Activated T-helper 9 cell treated with anti-CD3 and anti-CD28 coated beads, Interleukin-2, amount 50 U/mL, for 16 hours (primary cell): ENCODE results near the gene MSANTD2.

Experiments
- DNase-seq: peaks from one replicate; pipeline ENCODE4 v3.0.0-alpha.2; 2020; ENCODE audit warnings: low read depth

The MSANTD2 gene

DNA sequence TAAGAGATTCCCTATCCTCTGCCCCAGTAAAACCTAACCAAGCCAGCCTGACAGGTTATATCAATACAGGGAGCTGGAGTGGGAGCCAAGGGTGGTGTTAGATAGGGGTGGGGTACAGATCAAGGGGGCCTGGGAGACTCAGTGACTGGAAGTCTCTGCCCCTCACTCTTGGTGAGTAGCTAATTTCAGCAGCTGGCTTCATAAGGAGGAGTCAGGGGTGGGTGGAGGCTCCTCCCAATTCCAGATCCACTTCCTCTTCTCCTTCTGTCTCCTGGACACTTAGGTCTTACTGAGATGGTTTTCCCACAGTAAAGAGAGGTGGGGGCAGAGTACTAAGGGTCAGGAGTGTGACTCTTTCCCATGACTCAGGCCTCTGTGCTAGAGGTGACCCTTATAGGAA is 47.0 kb downstream of the MSANTD2 start:
- DNase-seq = no peak

DNA sequence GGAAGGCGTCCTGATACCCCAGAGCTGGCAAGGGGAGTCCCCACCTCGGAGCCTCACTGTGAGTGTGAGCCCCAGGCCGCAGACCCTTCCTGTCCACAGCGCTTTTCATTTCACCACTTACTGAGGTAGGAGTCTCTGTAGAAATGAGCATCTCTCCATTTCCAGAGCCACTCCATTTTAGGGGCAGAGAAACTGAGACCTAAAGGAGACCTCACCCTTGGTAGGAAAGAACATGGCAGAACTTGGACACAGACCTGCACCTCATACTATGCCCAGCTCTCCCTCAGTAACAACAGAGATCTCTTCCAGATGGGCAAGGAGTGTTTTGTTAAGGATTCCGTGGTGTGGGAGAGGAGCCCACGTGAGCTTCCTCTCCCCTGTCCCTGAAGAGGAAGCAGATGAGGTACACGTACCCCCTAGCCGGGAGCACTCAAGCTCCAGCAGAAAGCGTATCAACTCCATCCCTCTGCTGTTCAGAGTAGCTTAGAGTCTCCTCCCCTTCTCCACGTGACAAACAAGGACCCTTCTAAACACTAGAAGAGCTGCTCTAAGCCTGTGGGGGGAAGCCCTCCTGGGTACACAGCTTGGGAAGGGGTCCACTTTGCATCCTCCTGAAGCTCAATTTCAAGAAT is 47.6 kb downstream of the MSANTD2 start:
- no peak for DNase-seq

DNA sequence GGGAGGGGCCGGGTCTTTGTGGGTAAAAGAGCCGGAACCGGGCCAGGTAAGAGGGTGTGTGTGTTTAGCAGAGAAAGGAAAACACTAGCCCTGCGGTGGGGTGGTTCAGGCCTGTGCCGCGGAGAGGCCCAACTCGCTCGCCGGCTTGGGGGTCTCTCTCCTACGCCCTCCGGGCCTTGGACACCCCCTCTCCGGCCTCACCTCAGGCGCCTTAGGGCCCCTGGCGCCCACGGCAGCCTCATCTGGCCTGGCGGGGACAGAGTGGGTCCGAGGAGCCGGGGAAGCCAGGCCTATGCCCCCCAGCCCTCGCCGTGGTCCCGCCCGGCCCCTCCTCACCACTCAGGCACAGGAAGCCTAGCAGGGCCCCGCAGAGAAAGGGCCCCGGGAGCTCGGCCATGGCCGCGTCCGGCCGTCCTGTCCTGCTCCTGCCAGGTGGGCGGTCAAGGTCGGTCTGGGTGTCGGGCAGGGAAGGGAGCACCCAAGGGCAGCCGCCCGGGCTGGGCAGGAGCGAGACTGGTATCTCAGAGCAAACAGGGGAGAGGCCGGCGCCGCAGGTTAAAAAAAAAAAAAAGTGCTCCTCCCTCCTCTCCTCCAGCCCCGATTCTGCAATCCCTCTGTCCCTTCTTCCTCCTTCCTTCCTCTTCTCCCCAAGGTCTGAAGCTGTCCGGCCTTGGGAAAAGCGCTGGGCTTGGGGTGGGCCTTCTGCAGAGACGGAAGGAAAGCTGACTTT is 48.3 kb downstream of the MSANTD2 start, which contains the start of gene VSIG2:
Gene VSIG2 (minus strand): TSS at position 515 of the 730 bp plus-strand sequence. CDS start 118 bp downstream, at position 397.
- DNase-seq = no peak

DNA sequence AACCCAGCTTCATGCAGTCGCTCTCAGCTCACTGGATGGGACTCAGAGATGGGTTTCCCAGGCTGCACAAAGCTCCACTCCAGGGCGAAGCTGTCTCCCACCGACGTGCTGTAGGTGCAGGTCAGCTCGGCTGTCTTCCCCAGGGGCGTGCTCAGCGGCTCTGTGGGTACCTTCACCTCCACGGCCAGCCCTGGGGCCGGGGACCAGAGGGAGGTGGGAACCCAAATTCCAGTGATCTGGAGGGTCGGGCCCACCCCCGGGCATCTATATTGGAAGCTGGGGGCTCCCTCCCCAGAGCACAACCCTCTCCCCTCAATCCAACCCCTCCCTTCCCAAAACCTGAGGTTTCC is 48.8 kb downstream of the MSANTD2 start:
- DNase-seq = no peak

DNA sequence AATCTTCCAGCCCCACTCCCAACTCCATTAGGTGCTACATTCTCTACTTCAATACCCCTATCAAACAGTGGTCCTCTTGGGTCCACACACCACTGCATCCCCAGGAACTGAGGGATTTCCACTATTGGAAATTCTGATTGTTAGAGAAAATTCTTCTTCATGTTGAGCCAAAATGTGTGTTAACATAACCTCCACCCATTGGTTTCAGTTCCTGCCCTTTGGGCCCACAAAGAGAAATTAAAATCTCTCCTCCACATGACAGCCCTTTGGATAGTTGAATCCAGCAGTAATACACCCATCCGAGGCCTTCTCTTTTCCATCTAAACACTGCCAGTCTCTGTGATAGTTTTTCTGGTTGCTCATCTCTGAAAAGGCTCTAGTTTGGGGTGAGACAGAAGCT is 50.3 kb downstream of the MSANTD2 start:
- no peak for DNase-seq

DNA sequence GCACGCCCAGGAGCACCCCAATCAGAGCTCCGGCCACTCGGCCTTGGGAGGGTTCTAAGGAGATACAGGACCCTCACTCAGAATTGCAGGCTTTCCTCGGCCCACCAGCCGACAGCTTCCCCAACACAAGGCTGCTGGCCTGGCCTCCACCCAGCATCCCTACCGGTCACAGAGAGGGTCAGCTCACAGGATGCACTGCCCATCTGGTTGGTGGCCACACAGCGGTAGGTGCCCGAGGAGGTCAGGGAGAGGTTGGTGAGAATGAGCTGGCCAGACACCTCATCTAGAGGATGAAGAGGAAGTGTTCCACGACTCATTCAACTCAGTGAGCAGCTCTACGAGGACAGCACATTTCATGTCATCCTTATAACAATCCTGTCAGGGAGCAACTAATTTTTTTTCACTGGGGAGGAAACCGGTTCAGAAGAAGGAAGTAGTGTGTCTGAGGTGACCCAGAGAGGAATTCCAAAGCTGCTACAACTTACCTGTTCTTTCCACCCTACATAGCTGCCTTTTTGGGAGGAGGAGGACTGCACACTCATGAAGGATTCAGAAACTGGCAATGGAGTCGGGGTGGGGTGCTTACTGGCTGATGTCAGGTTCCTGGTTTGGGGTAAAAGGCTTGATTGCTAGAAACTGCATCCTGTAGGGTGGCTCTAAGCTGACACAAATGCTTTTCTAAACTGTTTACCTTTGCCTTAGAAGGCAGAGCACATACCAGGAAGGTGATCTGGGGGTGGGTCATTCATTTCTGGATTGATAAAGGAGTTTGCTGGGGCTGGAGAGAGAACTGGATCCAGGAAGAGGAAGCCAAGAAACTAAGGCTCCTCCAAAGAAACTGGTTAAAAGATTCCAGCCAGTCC is 51.5 kb downstream of the MSANTD2 start:
- DNase-seq = no peak

DNA sequence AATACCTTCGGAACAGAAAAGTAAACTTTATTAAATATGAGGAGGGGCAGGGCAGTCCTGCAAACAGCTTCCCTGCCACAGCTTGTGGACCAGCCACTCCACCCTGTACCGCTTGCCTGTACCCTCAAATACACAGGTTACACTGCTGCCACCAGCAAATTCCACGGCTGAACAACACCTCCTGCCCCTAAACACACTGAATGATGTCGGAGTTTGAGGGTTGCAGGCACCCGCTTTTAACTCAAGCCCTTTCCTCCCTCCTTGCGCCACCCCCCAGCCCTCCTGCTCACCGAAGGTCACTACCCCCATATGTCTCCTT is 52.1 kb downstream of the MSANTD2 start:
- no peak for DNase-seq

DNA sequence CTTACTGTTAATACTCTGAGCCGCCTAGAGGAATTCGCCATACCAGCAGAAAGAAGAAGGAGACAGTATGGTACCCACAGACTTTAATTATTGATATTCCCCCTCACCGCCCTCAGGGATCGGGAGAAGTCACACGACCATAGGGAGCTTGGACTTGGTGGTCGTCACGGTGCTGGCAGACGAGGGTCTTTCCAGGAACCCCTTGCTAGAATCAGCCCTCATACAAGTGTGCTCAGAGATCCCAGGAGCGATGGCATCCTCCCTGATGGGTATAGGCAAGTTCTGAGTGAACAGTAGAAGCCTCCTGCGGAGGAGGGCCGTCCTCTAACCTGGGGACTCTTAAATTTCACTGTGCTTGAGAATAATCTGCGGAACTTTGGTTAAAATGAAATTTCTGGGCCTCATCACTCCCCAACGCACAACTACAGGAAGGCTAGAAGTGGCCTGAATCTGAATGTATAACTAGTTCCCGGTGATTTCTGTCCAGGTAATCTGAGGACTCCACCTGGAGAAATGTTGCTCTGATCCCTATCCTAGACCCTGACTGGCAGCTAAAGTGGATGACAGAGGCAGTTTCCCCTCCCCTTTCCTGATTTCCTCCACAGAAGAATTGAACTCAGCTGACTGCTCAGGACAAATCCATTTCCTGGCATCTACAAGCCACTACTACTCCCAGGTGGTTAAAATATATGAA is 52.7 kb downstream of the MSANTD2 start:
- DNase-seq = no peak

DNA sequence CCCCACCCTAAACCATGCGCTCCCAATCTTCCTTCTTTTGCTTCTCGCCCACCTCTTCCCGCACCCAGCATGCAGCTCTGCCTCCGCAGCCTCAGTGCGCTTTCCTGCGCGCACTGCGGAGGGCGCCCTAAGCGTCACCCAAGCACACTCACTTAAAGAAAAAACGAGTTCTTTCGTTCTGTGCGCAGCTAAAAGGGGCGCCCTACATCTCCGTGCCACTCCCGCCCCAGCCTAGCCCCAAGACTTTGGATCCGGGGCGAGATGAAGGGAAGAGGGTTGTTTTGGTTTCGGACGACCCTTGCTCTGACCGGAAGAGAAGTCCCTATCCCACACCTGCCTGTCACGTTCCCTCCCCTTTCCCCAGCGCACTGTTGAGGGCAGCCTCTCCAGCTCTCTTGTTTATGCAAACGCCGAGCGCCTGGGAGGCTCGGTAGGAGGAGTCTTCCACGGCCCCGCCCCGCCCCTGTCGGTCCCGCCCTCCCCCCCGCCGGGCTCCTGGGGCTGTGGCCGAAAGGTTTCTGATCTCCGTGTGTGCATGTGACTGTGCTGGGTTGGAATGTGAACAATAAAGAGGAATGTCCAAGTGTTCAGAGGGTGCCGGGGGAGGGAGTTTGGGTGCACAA is 53.5 kb downstream of the MSANTD2 start:
- peak; percentile 67 for DNase-seq

DNA sequence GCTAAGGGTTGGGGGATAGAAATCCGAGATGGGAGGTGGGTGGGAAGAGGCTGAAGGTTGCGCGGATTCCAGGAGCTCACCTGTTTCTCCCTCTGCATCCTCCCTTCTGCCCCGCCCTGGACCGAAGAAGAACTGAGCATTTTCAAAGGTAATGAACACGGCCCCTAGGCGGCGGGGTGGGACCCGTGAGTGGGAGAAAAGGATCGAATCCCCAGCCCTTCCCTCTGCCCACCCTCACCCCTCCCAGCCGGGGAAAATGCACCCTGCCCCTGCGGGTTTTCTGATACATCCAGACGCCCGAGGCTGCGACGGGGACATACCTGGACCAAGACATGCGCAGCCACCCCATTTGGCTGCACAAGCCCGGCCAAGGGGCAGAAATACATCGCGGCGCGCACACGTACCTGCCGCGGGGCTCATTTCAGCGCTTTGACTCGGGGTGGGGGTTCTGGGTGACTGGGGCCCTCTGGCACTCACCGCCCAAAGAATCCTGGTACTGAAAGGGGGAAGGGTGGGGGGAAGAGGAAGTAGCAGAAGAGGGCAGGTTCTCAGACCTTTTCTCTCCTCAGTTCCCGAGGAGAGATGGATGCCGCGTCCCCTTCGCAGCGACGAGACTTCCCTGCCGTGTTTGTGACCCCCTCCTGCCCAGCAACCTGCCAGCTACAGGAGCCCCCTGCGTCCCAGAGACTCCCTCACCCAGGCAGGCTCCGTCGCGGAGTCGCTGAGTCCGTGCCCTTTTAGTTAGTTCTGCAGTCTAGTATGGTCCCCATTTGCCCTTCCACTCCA is 54.2 kb downstream of the MSANTD2 start:
- peak; percentile 16 for DNase-seq

DNA sequence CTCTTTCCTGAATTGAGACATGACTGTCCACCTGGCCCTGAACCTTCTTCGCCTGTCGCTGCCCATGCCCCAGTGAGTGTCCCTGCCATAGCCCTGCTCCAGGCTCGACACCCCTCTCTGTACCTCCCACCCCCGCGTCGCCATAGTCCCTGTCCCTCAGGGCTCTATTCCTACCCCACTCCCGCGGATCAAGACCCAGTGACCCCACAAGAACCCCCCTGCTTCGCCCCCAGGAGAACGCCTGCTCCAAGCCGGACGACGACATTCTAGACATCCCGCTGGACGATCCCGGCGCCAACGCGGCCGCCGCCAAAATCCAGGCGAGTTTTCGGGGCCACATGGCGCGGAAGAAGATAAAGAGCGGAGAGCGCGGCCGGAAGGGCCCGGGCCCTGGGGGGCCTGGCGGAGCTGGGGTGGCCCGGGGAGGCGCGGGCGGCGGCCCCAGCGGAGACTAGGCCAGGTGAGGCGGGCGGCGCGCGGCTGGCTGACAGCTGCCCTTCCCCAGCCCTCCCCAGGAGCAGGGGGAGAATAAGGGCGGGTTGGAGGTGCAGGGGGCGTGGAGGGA is 54.9 kb downstream of the MSANTD2 start:
- no peak for DNase-seq

DNA sequence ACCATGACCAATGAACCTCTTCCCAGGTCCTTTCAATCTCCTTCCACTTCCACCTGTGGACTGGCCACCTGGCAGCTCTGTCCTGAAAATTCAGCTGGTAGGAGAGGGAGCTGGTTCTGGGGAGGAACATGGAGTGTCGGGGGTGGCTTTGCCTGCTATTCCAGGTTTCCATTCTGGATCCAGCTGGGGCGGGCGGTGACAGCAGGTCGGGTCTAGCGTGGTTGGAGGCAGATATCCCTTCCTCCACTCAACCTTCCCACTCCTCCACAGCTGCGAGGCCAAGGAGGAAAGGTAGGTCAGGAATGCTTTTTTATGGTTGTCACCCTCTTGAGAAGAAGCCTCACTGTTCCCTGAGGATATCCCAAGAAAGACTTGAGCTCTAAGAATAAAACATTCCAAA is 57.2 kb downstream of the MSANTD2 start:
- DNase-seq = no peak

DNA sequence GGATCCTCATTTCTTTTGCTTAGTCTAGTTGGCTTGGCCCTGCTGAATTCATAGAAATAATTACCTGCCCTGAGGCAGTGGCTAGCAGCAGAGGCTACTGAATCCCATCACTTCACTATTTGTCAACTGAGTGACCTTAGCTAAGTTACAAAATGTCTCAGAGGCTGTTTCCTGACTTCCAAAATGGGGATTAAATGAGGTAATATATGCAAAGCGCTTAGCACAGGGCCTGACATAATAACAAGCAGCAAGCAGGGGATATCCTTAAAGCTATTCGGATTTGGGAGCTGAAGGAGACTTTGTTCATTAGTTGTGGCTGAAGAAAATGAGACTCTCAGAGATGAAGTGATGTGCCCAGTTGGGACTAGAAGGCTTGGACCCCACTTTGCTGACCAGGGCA is 57.7 kb downstream of the MSANTD2 start:
- DNase-seq = no peak

DNA sequence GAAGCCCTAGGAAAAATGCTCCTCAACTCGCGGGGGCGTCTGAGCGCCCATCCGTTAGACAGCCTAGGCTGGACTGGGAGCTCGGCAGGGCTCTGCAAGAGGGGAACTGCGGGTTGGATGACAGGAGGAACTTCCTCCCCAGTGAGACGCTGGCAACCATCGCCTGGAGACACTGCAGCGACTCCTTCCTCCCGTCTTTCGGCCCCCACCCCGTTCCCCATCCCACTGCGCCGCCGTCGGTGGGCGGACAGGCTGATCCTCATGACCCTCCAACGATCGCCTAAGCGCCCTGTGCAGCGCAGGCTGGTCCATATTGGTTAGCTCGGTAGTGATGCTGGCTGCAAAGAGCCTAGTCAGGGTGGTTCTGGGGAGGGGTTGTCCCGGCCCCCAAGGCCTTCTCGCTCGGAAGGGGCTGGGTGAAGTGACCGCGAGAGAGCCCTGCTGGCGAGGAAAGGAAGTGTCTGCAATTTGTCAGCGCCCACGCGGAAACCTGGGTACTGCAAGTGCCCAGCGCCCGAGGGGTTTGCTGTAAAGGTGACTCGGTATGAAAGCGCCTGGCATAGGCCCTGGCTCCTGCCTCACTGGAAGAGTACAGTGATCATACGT is 59.8 kb downstream of the MSANTD2 start:
- peak; percentile 38 for DNase-seq

DNA sequence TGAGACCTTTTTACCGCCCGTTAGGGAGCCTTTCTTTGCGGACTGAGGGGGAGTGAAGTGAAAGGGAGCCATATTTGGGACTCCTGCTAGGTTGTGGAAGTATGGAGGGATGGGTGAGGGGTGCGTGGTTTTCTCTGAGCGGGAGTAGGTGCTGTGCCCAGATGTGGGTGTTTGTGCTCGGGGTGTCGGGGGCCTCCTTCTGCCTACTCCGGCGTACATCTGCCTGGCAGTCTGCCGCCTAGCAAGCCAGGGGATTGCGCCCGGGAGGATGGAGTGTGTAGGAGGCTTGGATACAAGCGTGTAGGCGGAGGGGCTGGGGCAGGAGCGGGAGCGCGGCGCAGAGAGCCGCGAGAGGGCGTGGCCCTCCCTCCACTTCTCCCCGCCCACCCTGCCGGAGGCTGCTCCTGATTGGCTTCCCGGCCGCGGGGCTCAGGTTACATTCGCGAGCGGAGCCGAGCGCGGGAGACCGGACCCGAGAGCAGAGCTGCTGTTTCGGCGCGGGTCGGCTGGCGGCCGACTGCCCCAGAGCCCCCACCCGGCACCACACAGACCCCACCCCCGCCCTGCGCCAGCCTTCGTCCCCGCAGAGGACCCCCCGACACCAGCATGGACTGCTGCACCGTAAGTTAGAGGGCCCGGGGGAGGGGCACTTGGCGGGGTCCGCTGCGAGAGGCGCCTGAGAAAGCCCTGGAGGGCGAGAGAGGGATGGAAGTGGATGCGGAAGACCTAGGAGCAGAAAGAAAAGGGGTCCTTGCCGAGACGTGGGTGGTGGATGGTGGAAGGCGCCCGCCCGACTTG is 60.5 kb downstream of the MSANTD2 start, which contains the start of gene NRGN:
Gene NRGN (plus strand): TSS at position 464 of the 798 bp plus-strand sequence. CDS start 143 bp downstream, at position 607.
- DNase-seq = peak; percentile 71

DNA sequence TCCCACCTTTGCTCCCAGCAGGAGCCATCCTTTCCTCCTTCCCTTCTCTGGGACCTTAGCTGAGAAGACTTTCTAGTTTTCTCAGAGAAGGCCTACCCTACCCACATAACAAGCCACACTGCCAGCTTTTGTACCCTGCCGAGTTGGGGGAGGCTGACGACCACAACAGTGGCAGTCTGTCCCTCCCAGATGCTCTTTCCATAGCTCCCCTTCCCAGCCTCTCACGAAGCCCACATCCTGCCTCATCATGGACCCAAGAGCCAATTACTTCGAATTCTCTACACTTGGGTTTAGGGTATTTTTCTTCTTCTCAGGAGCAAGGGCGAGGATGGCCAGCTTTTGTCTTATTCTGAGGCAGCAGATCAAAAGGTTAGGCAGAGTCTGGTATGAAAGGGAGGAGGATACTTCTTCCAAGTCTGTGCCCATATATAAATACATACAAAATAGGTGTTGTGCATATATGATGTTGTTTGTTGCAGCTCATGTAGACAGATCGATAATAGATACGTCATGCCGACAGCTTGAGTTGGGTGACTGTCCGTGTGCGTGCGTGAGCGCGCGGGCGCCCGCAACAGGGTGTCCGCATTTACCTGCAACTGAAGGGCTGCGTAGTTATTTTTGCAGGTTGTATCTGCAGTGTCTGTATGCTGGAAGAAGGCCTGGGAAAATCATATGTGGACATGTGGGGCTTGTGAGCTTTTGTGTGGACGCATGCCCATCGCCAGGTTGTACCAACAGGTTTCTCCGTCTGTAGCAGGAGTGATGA is 61.3 kb downstream of the MSANTD2 start:
- no peak for DNase-seq

DNA sequence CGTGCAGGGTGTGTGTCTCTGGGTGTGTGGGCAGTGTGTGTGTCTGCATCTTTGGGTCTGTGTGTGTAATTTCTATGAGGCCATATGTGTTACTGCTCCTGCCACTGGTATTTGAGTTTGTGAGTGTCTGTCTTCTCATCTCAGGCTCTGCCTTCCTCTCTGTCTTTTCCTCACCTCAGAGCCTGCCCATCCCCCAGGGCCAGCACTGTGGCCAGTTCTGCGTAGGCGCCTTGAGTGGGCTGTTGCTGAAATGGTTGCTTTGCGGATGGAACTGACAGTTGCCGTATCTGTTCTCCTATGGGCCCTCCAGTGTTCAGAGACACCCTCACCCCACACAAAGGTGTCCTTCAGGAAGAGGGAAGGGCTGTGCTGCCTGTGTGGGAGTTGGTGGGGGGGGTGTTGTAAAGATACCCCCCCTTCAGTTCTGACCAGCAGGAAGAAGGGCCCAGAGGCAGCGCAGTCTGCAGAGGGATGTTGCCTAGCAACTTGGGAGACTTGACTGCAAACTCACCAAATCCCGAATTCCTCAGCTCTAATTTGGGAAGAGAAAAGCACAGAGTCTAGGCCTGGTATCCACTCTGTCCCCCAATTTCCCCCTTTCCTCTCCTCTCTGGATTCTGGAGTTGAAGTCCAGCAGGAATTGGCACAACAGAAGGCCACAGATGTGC is 62.4 kb downstream of the MSANTD2 start:
- no peak for DNase-seq

DNA sequence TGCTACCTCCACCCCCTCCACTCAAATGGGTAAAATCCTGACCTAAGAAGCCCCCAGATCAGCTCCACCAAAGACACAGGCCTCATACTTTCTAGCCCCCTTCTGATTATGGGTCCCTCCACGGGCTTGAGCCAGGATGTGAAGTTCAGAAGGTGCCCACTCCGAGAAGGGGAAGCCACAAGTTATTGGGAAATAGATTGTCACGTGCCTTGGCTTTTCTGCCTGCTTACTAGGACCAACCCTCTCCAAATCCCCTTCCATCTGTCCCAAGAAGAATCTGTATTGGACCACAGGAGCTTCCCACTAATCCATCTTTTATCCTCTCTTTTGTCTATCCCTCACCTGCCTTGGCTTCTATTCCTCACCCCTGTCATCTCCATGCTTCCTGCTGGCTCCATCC is 63.5 kb downstream of the MSANTD2 start:
- DNase-seq = no peak
